GM19467 (cell line): Measurements from ENCODE around the gene PLA2G3.
"Not testable (repeated sequence)": the region's sequence is repeated elsewhere in the genome, so short reads cannot be mapped to it uniquely, and the experiment has no call there.

Experiments
- ATAC-seq: cut with Tn5 transposase; IDR thresholded peaks from one replicate; pipeline ENCODE4 v1.9.1; 2021; ENCODE audit warnings: mild to moderate bottlenecking, moderate library complexity; ENCODE audit not compliant: unreplicated experiment

The PLA2G3 gene

GRCh38 chr22:31124811-31125465, 15.4 kb downstream of the PLA2G3 start:
- ATAC-seq = no peak

GRCh38 chr22:31124290-31124689, 16.0 kb downstream of the PLA2G3 start:
- ATAC-seq = no peak

GRCh38 chr22:31123292-31123602, 17.1 kb downstream of the PLA2G3 start:
- ATAC-seq = no peak

- no peak for ATAC-seq
These were observed 17.6 kb downstream of the PLA2G3 start, which contains the start of gene INPP5J for GRCh38 chr22:31122532-31123291. Gene INPP5J, plus strand, starts transcription at chr22:31122966. Its CDS starts 49 bp downstream, at chr22:31123015.

GRCh38 chr22:31122196-31122531, 18.1 kb downstream of the PLA2G3 start:
- no peak for ATAC-seq

- ATAC-seq = no peak
These were observed 18.9 kb downstream of the PLA2G3 start for GRCh38 chr22:31121403-31121802.

- no peak for ATAC-seq
These were observed 19.7 kb downstream of the PLA2G3 start for GRCh38 chr22:31120642-31121041.

GRCh38 chr22:31120230-31120629, 20.1 kb downstream of the PLA2G3 start:
- ATAC-seq = no peak

- no peak for ATAC-seq
These were observed 21.1 kb downstream of the PLA2G3 start for GRCh38 chr22:31119026-31119717.

GRCh38 chr22:31118046-31118820, 22.1 kb downstream of the PLA2G3 start:
- ATAC-seq = no peak

- ATAC-seq = not testable (repeated sequence)
These were observed 27.7 kb downstream of the PLA2G3 start for GRCh38 chr22:31112547-31113091.

- ATAC-seq = peak; percentile 11
These were observed 32.5 kb downstream of the PLA2G3 start for GRCh38 chr22:31107894-31108218.

- ATAC-seq = peak; percentile 77
These were observed 33.0 kb downstream of the PLA2G3 start, which contains the start of gene SELENOM for GRCh38 chr22:31107178-31107893. Gene SELENOM, minus strand, starts transcription at chr22:31107568. Its CDS starts 63 bp downstream, at chr22:31107505.

- ATAC-seq = no peak
These were observed 33.6 kb downstream of the PLA2G3 start for GRCh38 chr22:31106731-31107177.

- ATAC-seq = no peak
These were observed 34.2 kb downstream of the PLA2G3 start for GRCh38 chr22:31106001-31106571.

- no peak for ATAC-seq
These were observed 34.9 kb downstream of the PLA2G3 start for GRCh38 chr22:31105282-31105929.

GRCh38 chr22:31104869-31105268, 35.4 kb downstream of the PLA2G3 start:
- ATAC-seq = no peak

GRCh38 chr22:31103899-31104694, 36.2 kb downstream of the PLA2G3 start:
- ATAC-seq = no peak

GRCh38 chr22:31103111-31103510, 37.2 kb downstream of the PLA2G3 start:
- no peak for ATAC-seq
